Fibroblast of pulmonary artery (primary cell): ENCODE data around the gene DHCR7.

Experiments used
- DNase-seq: peaks from one replicate; pipeline ENCODE4 v3.0.0-alpha.2; 2010; ENCODE audit warnings: low read depth
- H3K4me3 ChIP-seq: replicated peaks from 2 replicates; pipeline ENCODE4 v1.5.1; 2011; ENCODE audit warnings: low read depth, mild to moderate bottlenecking, control low read depth, low read length, moderate library complexity
- TF ChIP-seq, protein P1 (sequence below): IDR thresholded peaks from 2 replicates; pipeline ENCODE4 v1.5.1; 2011; ENCODE audit warnings: mild to moderate bottlenecking, control low read depth, low read length, inconsistent platforms; ENCODE audit errors: missing control alignments

The DHCR7 gene

DNA sequence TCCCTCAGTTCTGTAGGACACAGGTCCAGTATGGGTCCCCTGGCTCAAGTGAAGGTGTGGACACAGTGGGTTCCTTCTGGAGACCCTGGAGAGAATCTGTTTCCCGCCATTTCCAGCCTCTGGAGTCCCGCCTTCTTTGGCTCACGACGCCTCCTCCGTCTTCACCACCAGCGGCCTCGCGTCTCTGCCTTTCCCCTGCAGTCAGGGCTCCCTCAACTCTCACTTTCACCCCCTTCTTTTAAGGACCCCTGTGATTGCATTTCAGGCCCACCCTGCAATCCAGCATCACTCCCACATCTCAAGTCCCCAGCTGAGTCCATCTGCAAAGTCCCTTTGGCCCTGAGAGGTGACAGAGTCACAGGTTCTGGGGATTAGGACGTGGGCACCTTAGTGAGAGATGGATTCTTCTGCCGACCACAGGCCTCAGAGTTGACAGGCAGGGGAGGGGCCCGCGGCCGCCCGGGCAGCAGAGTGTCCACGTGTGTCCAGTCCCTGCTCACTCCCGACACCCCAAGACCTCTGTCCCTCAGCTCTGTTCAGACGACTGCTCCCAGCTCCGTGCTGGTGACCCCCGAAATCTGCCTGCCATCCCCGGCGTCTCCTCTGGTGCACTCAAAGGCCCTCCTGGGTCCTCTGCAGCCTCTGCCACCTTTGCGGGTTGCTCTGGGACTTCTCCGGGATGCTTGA is 42.0 kb upstream of the DHCR7 start:
- TF ChIP-seq, protein P1, sequence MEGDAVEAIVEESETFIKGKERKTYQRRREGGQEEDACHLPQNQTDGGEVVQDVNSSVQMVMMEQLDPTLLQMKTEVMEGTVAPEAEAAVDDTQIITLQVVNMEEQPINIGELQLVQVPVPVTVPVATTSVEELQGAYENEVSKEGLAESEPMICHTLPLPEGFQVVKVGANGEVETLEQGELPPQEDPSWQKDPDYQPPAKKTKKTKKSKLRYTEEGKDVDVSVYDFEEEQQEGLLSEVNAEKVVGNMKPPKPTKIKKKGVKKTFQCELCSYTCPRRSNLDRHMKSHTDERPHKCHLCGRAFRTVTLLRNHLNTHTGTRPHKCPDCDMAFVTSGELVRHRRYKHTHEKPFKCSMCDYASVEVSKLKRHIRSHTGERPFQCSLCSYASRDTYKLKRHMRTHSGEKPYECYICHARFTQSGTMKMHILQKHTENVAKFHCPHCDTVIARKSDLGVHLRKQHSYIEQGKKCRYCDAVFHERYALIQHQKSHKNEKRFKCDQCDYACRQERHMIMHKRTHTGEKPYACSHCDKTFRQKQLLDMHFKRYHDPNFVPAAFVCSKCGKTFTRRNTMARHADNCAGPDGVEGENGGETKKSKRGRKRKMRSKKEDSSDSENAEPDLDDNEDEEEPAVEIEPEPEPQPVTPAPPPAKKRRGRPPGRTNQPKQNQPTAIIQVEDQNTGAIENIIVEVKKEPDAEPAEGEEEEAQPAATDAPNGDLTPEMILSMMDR: no peak
- no peak for DNase-seq

DNA sequence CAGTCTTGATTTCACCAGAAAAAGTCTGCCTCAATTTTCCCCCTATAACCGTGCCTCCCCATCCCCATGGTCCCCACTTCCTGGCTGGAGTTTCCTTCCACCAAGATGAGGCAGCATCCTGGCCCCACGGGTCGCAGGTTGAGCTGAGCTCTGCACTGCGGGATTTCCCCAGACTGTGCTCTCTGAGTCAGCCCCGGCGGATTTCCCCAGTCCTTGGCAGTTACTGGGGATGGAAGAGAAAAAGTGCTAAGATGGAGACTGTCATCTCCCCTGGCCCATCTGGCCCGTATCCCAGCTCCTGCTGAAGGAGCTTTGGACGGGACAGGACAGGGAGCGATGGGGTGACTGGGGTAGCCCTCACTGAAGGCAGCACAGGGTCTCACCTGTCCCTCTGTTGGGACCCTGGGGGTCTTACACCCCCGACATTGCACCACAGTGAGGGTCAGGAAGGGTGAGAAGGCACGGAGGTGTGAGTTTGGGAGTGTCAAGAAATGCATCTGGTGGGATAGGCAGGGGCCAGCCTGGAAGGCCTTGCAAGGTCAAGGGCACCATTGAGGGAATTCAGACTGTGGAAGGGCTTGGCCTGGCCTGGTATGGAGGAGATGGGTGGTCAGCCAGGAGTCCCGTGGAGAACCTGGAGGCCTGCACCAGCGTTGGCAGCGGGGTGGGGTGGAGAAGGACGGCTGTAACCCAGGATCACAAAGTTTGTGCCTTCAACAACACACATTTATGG is 41.3 kb upstream of the DHCR7 start:
- TF ChIP-seq, protein P1: no peak
- peak; percentile 62 for DNase-seq
- no peak overlapping the region for H3K4me3 ChIP-seq

More for the DNA sequence above, 42.0 kb upstream of the DHCR7 start:
- H3K4me3 ChIP-seq: no peak overlapping the region

DNA sequence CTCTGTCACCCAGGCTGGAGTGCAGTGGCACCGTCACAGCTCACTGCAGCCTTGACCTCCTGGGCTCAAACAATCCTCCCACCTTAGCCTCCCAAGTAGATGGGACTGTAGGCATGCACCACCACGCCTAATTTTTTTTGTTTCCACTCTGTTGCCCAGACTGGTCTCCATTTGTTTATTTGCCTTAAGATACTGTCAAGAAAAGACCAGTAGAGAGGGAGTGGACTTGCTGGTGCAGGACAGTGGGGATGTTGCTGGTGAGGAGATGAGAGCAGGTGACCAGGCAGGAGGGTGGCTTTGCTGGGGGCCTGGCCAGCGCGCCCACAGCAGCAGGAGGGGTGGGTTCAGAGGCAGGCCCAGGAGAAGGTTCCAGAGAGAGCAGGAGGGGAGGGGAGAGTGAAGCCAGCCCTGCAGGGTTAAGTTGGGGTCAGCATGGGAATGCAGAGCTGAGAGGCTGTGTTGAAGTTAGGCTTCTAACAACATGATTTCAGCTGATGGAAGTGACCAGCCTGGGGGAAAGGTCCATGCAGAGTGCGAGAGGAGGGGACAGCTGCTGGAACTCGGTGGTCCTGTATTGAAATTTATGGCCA is 40.6 kb upstream of the DHCR7 start:
- H3K4me3 ChIP-seq: no peak overlapping the region
- DNase-seq: no peak
- TF ChIP-seq, protein P1: no peak

DNA sequence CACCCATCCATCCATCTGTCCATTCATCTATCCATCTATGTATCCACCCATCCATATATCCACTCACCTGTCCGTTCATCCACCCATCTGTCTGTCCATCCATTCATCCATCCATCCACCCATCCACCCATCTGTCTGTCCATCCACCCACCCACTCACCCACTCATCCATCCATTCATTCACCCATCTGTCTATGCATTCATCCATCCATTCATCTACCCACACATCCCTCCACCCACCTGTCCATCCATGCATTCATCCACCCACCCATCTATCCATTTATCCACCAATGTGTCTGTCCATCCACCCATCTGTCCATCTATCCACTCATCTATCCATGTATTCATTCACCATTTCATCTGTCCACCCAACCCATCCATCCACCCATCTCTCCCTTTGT is 38.1 kb upstream of the DHCR7 start:
- TF ChIP-seq, protein P1: no peak
- no peak overlapping the region for H3K4me3 ChIP-seq
- DNase-seq: no peak

DNA sequence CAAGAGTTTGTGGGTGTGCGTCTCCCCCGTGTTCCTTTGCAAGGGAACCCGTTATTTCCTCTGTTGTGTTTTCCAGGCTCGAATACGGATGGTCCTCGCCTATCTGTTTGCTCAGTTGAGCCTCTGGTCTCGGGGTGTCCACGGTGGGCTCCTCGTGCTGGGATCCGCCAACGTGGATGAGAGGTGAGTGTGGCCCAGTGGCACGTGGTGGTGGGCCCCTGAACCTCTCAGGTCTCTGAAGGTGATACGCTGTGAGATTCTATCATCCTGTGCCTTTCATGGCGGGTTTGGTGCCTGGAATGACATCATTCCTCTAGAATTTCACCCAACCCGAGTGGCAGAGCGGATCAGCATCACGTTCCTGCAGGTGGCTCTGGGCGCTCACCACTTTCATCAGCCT is 37.3 kb upstream of the DHCR7 start:
- DNase-seq: no peak
- no peak overlapping the region for H3K4me3 ChIP-seq
- TF ChIP-seq, protein P1: no peak

DNA sequence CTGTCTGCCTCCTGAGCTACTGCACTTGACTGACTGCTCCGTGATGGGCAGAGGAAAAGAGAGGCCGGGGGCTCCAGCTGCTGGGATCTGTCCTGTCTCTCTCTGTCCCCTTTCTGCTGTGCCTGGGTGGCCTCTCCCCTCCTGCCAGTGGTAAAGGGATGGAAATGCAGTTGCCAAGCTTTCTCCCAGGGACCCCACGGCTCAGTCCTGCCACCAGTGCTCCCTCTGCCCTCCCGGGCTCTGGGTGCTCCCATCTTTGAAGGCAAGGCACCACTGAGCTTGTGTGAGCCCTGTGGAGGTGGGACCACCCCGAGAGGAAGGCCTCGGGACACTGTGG is 36.8 kb upstream of the DHCR7 start:
- DNase-seq: no peak
- no peak overlapping the region for H3K4me3 ChIP-seq
- TF ChIP-seq, protein P1: no peak
